GM18519 (cell line): ENCODE data around the gene CHSY1.

Experiments
- ATAC-seq: cut with Tn5 transposase; IDR thresholded peaks from one replicate; pipeline ENCODE4 v1.9.1; 2021; ENCODE audit warnings: mild to moderate bottlenecking, moderate library complexity; ENCODE audit not compliant: unreplicated experiment, low FRiP score

CHSY1 gene

DNA sequence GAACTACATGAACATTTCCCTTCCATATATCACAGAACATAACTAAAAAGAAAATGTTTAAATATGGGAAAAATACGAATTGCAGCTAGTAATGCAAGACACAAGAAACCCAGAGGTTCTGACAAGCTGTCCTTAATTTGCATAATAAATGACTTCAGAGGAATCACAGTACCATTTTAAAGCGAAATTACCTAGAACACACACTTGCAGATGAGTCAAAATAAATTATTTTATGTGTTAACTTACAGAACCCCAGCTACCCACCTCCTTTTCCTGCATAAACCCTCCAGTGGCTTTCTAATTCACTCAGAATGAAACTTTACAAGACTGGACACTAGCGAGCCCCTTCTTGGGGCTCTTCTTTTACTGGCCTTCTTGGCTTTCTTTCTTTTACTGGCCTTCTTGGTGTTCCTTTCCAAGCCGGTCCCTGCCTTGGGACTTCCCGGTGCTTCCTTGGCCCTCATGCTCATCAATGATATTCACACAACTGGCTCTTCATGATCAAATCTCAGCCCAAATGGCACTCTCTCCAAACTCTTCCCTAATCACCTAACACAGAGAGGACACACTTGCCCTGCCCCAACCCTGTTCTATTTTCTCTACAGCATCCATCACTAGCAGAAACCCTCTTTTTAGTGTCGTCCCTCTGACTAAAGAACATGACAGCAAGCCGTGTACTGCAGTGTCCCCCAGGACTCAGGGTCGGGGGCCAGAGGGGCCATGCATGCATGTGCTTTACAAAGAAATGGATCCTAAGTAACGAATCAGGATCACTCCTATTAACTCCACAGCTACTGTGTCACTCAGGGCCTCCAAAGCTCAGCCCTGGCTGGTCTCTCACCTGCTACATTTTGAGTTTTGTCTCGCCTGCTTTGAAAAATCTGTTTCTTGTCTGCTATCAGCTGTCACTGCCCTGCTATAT is 4.8 kb downstream of the CHSY1 start:
- ATAC-seq: no peak

DNA sequence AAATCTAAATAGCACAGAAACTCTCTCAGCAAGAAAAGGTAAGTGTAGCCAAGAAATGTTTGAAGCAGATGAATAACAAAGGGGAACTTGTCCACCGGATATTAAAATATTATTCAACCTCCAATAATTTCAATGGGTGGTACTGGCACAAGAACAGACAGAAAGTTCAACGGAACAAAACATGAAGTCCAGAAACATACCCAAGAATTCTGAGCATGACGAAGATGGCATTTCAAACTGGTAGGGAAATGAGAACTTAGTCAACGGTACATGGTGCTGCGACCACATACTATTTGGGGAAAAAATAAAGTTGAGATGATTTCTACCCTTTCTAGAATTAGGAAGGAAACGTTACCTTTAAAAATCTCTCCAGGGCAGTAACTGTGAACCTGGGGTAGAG is 5.5 kb downstream of the CHSY1 start:
- no peak for ATAC-seq

DNA sequence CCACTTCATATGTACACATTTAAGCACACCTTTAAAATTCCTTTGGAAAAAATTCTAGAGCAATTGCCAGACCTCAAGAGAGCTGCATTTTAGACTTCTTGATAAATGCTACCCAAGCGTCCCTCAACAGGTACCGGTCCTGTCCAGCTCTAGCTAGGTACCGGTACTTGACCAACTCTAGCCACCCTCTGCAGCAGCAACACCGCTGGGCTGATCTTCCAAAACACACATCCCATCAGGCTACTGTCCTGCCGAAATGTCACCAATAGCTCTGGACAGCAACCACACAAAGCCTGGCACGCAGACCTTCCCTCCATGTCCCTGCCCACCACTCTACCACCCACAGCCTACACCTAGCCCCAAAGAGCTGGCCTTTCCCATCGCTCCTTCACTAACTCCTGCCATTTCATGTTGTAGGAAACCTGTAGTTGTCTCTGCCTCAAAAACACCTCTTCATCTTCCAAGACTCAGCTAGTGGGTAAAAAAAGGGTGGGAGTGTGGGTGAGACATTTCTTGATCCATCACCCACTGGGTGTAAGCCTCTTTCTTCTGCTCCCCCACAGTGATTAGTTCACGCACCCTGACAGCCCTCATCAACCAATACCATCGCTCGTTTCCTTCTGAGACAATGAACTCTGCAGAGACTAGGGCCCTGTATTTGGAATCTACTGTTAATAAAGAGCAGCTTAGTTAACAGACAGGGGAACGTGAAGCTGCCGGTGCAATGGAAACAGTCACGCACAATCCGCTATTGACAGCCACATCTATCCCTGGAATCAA is 6.8 kb downstream of the CHSY1 start:
- no peak for ATAC-seq

DNA sequence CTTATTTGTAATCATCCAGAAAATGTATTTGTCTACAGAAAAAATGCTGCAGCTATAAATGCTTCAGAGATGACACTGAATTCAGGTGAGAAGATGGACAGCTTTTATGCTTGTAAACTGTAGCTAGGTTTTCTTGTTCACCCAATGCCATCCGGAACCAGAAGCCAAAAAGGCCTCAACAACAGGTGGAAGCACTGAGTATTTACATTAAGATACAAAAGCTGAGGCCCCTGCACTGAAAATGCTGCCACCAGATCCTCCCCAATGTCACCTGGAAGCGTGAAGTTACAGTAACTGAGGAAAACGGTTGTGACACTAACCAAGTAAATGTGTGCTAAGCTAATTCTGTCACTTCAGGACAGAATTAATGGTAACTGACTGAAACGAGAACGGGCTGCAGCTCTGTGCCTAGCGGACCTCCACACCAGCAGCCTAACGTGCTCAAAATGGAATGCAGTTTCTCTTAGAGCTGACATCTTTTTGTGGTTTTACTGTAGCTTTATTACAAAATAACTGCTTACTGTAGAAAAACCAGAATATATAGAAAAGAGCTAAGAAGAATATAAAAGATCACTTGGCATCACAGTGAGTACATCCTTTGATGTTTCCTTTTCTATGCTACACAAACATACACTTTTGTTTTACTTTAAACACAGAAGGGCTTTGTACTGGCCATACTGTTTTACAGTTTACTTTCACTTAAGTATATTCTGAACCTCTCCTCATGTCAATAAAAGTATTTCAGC is 7.6 kb downstream of the CHSY1 start:
- no peak for ATAC-seq

DNA sequence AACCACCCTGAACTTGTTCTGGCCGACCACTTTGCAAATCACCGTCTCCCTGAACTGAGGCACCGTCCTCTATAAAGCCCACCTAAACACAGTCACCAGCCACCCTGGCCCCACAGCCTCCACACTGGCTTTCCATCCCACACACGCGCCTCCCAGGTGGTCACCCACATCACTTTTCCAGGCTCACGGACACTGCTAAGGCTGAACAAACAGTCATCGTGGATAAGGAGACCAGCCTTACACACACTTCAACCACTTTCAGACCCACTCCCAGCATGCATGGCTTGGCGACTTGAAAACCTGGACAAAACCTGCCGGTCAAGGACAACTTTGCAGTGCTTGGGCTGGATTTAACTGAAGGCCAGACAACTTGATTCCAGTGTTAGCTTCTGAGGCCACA is 8.4 kb downstream of the CHSY1 start:
- ATAC-seq: no peak

DNA sequence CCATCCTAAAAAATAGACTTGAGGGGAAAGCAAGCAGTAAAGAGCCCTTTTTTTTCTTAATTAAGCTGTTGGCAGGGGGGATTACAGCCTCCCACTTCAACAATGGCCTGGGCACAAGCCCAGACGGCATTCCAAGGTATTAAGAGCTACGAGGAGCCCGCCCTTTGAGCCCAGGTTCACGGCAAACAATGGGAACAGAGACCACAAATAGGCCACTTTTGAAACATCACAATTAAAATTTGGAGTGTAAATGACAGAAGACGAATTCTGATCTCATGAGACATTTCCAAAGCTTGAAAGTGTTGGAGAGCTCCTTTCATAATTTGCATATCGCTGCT is 8.9 kb downstream of the CHSY1 start:
- no peak for ATAC-seq

DNA sequence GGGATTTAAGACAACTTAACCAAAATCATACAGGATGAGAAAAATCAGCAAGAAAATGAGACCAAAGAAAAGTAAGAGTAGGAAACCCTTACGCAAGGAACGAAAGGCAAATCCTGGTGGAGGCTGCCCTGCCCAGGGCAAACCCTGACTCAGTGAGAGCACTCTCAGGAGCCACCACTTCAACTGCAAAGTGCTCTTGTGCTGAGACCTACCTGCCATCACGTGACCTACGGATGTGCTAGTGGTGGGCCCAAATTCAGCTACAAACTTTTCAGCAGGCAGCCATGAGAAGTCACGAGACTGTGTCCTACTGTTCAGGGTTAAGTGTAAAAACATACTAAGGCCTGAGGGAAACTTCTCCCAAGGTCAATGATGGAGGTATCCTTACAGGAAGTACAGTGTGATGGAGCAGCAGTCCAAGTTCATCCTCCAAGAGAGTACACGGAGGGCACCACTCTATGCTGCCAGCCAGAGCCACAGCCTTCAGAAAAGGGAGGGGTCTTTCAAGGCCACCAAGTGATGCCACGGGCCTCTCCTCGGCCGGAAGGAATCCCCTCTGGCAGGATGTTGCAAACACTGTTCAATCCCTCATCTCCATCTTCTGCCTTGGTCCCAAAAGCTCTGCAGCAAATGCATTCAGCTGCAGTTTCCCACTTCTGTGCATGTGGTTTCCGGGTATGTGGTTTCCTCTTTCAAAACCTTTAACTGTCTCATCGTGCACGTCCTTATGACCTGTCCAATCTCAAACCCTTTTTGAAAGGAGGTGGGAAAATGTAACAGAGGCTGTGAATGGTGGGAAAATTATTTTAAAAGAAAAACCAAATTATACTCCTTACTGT is 9.5 kb downstream of the CHSY1 start:
- peak; percentile 38 for ATAC-seq

DNA sequence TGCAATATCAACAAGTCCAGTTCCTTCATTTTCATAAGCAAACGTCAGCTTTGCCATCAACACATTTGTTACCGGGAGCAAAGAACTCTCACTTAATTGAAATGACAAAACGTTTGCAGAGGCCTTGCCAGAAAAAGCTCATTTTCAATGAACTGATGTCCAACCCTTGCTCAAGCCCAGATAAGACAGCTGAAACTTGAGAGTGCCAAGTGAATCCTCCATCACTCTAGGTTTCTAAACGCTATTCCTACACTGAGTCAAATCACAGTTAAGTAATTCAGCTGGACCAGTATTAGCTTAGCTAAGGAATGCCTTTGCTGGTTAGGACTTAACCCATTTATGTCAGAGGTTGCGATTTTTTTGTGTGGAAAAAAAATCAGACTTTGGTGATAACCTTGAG is 11.5 kb downstream of the CHSY1 start:
- no peak for ATAC-seq

DNA sequence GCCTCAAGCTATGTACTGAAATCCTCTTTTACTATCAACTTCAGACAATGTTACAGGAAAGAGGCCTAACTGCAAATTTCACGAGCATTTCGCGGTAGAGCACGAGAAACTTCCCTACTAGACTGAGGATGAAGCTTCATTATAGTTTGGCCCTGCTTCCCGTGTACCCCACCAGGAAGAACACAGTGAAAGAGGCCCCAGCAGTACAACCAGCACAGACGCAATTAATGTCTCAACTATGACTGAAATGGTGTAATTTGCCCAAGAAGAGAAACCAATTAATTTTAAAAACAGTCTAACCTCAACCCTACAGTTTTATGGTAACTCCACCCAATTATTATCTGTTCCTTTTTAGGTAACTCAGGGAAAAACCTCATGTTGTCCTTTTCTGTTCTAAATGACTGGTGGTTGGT is 12.1 kb downstream of the CHSY1 start:
- ATAC-seq: no peak

DNA sequence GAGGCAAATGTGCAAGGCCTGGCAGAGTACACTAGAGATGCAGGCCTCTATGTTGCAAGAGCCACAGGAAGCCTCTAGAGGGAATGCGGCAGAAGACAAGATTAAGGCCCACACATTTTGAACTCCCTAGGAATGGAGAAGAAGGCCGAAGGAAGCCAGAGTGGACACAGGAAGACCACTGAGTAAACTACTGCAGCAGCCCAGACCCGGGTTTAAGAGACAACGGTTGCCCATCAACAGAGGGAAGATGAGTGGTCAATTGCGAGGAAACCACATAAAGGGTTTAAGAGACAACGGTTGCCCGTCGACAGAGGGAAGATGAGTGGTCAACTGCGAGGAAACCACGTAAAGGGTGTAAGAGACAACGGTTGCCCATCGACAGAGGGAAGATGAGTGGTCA is 14.6 kb downstream of the CHSY1 start:
- no peak for ATAC-seq

DNA sequence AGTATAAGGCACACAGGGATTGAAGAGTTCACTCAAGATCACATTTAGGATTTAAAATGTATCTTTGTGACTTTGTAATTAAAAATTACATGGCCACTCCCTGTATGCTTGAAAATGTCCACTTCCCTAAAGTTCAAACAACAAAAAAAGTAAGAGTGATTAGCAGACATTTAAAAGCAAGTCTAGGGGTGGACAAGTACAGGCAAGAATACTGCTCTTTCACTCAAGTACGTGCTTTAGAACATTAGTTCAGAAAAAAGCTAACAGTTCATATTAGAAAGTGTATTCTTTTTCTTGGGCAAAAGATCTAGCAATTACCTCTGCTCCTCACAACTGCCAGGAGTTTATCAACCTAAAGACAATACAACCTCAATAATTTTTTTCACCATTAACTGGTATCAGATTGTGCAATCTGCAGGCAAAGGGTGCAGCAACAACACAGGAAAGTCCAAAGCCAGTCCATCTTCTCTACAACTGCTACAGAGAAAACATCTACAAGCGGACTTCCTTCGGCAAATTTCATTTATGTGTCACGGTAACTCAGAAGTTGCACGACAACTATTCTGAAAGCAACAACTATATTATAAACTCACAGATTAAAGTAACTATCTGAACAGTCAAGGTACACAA is 18.1 kb downstream of the CHSY1 start:
- ATAC-seq: no peak

DNA sequence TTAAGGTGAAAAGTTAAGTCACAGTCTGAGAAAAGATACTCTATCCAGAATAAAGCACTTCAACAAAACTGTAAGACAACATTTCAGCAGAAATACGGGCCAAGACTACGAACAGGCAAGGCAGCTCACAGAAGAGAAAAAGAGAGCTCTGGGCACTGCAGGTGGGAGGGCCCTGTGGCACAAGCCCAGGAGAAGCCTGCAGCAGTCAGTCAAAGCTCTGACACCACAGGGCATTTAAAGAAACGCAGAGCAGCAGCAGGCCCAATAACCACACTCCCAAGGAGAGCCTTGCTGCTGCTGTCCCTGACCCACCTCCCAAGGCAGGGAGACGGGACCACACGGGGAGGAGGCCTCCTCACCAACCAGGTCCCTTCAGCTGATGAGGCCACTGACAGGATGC is 19.2 kb downstream of the CHSY1 start:
- ATAC-seq: no peak

DNA sequence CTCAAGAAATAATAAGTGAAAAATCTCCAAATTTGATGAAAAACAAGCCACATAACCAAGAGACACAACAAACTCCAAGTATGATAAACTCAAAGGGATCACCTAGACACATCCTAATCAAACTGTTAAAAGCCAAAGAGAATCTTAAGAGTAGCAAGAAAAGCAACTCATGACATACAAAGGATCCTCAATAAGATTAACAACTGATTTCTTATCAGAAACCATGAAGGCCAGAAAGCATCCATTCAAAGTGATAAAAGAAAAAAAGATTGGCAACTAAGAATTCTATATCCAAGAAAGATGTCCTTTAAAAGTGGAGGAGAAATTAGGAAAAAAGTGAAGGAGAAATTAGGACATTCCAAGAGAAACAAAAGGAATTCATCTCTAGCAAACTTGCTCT is 23.5 kb downstream of the CHSY1 start:
- no peak for ATAC-seq

DNA sequence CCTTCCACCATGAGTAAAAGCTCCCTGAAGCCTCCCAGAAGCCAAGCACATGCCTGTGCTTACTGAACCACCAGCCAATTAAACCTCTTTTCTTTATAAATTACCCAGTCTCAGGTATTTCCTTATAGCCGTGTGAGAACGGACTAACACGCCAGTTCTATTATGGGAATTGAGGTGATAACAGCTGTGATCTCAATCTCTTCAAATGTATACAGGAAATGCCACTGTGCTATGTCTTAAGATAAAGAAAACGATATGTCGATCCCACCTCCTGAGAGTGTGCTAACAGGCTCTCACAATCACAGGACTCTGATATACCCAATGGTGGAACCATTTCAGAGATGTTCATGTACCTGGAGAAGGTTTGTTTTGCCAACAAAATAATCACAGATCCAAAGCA is 26.2 kb downstream of the CHSY1 start:
- no peak for ATAC-seq

DNA sequence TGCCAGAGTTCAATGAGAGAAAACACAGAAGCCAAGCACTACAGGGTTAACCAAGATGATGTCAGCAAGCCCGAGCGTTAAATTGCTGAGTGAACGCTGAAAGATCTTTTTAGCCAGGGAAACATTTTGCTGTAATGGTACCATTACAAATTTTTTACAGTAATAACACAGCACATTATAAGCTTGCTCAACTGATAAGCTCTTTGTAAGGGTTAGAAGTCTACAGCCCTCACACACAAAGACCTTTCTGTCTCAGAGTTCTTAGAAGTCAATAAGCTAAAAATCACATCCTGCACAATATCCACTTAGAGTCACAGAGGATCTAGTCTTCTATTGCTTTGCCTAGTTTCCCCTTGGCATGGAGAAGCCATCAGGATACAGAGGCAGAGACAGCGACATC is 29.9 kb downstream of the CHSY1 start:
- no peak for ATAC-seq

DNA sequence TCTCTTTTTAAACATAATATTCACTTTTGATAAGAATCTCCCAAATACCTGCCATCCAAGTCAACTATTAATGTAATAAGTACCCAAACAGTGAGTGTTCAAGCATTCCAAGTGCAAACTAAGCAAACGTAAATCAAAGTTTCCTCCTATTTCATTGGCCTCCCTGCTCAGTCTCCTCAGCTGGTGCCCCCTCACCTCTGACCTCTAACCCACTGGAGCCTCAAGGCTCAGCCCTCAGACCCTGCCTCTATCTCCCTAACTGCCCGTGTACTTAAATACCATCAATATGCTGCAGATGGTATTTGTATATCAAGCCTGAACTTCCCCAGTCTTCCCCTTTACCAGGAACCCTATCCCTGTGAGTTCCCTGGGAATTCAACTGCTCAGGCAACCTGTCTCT is 31.8 kb downstream of the CHSY1 start:
- ATAC-seq: no peak

DNA sequence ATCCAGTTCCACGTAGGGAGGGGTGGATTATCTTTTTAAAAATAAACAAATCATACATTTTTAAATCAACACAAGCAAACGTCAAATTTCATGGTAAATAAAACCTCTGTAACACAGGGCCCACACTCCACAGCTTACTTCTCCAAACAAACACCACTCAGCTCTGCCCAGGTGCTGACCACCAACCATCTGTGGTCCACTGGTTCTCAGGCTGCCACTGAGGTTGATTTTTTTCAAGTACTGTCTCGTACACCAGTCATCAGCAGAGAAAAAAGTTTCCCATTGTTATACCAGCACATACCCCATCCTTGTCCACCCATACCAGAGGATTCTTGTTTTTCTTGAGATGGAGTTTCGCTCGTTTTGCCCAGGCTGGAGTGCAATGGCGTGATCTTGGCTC is 32.4 kb downstream of the CHSY1 start:
- ATAC-seq: no peak

DNA sequence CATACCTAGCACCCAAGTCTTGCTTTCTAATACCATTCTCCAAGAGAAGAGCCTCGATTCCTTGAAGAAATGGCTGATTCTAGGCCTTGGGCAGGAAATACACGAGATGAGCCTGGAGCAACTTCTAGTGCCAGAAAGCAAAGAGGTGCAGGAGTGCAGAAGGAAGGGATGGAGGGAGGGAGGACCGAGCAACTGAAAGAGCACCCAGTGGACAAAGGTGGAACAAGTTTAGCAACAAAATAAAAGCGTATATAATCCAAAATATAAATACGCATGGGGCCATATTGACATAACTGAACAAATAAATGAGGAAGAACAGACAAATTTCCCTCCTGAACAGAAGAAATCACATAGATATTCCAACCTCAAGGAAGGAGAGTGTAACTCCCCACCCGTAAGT is 34.4 kb downstream of the CHSY1 start:
- ATAC-seq: no peak

DNA sequence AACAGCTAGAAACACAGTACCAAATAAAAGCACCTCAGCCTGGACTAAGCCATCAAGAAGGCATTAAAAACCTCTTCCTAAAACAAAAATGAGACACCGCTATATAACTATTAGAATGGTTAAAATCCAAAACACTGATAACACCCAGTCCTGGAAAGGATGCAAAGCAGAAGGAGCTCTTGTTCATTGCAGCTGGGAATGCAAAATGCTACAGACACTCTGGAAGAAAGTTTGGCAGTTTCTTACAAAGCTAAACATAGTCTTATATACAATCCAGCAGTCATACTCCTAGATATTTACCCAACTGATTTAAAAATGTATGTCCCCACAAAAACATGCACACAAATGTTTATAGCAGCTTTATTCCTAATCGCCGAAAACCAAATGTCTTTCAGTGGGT is 35.7 kb downstream of the CHSY1 start:
- ATAC-seq: no peak

DNA sequence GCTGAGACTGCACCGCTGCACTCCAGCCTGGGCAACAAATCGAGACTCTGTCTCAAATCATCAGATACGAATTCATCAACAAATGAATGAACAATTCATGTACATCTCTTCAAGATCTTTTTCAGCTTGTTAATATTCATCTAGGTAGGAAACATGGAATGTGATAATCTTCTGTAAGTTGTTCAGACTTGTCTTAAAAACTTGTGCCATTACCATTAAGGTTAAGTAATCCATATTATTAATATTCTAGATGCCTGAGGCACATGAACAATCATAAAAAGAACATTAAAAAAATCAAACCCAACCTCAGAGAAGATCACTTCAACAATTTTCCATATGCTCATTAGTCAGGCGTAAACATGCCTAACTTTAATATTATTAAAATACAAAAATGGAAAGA is 36.2 kb downstream of the CHSY1 start:
- no peak for ATAC-seq
